Measurements from ENCODE around the gene HSD17B3. TPM values are rescaled to one million over a fixed set of nuclear protein-coding genes. Genes with fewer than 3 reads are reported as not detected.
A peak's percentile ranks its signal among the peaks of the same experiment; 100 is the strongest.
"Not testable (repeated sequence)": the region's sequence is repeated elsewhere in the genome, so short reads cannot be mapped to it uniquely, and the experiment has no call there.

HSD17B3 gene
- total and polyA plus RNA-seq, 7 experiments from 2014 or later, result 0.34 to 2.6 (median 1.8) TPM; not detected in 4

- Mint-ChIP-seq H3K9me3 (peaks cover 0 to 3% (median 0%) of the 10 kb centered on the region in 11 donors), H3K36me3 (no peaks in the 10 kb centered on the region), H3K27ac (no peak overlapping the region), H3K4me1 (peaks cover 0 to 14% (median 4%) of the 10 kb centered on the region in 7 donors), H3K27me3 (peaks cover 7 to 60% (median 15%) of the 10 kb centered on the region in 5 donors), H3K4me3 (no peak overlapping the region)
- no peaks in the 10 kb centered on the region for H3K36me3 ChIP-seq (ENCODE audit: control insufficient read depth in 2 of 3, insufficient read depth in 3 of 3, low read length in 3 of 3)
- POLR2A ChIA-PET, result no interaction called here
- no peak for DNase-seq
- no peak overlapping the region for H3K27ac ChIP-seq (ENCODE audit: low read depth, low read length)
- peaks cover 0 to 13% of the 10 kb centered on the region in 2 donors for H3K27me3 ChIP-seq (ENCODE audit: control insufficient read depth in 2 of 2, insufficient read depth in 2 of 2, low read length in 2 of 2)
- ATAC-seq, result no peak
- CTCF ChIA-PET, result interaction anchor here (2.2 kb wide), 1 partner anchor 13 kb away, joined by 9 read pairs; no protein-coding TSS in a partner anchor
- peaks cover 0 to 14% of the 10 kb centered on the region in 2 donors for H3K4me1 ChIP-seq (ENCODE audit: control insufficient read depth in 2 of 2, insufficient read depth in 2 of 2, low read length in 2 of 2)
- no peak overlapping the region for H3K4me3 ChIP-seq (ENCODE audit: low read length)
- no peaks in the 10 kb centered on the region for H3K9me3 ChIP-seq (ENCODE audit: control insufficient read depth in 2 of 3, low read length in 3 of 3)
- intact Hi-C loops (cut with micrococcal nuclease), result no loop called here
Observed at GRCh38 chr9:96245399-96245798, 56.6 kb downstream of the HSD17B3 start.

GRCh38 chr9:96243778-96244177 is 58.2 kb downstream of the HSD17B3 start:
- POLR2A ChIA-PET, result no interaction called here
- H3K27me3 ChIP-seq (ENCODE audit: control insufficient read depth in 2 of 2, insufficient read depth in 2 of 2, low read length in 2 of 2), result peaks cover 0 to 13% of the 10 kb centered on the region in 2 donors
- no peak overlapping the region for H3K4me3 ChIP-seq (ENCODE audit: low read length)
- intact Hi-C loops (cut with micrococcal nuclease), result loop anchor here in 1 of 2 donors (5.0 kb wide), 1 partner anchor 414 kb away; the partner anchor contains the start of gene PRXL2C
- no peak overlapping the region for H3K4me3 Mint-ChIP-seq
- H3K4me1 Mint-ChIP-seq, result peaks cover 0 to 16% (median 4%) of the 10 kb centered on the region in 7 donors
- H3K27ac ChIP-seq (ENCODE audit: low read depth, low read length), result no peak overlapping the region
- H3K27ac Mint-ChIP-seq, result no peak overlapping the region
- H3K9me3 ChIP-seq (ENCODE audit: control insufficient read depth in 2 of 3, low read length in 3 of 3), result no peaks in the 10 kb centered on the region
- peaks cover 15 to 64% (median 17%) of the 10 kb centered on the region in 5 donors for H3K27me3 Mint-ChIP-seq
- ATAC-seq, result no peak
- H3K4me1 ChIP-seq (ENCODE audit: control insufficient read depth in 2 of 2, insufficient read depth in 2 of 2, low read length in 2 of 2), result peaks cover 0 to 15% of the 10 kb centered on the region in 2 donors
- CTCF ChIA-PET, result no interaction called here
- DNase-seq, result no peak
- H3K36me3 ChIP-seq (ENCODE audit: control insufficient read depth in 2 of 3, insufficient read depth in 3 of 3, low read length in 3 of 3), result no peaks in the 10 kb centered on the region
- H3K36me3 Mint-ChIP-seq, result no peaks in the 10 kb centered on the region
- H3K9me3 Mint-ChIP-seq, result peaks cover 0 to 2% (median 0%) of the 10 kb centered on the region in 11 donors

- DNase-seq (no peak), ATAC-seq (no peak)
- POLR2A ChIA-PET, result no interaction called here
- H3K4me1 Mint-ChIP-seq, result peaks cover 0 to 16% (median 4%) of the 10 kb centered on the region in 7 donors
- peaks cover 0 to 2% (median 0%) of the 10 kb centered on the region in 11 donors for H3K9me3 Mint-ChIP-seq
- no peak overlapping the region for H3K4me3 ChIP-seq (ENCODE audit: low read length)
- no peaks in the 10 kb centered on the region for H3K36me3 Mint-ChIP-seq
- no peak overlapping the region for H3K27ac ChIP-seq (ENCODE audit: low read depth, low read length)
- H3K4me1 ChIP-seq (ENCODE audit: control insufficient read depth in 2 of 2, insufficient read depth in 2 of 2, low read length in 2 of 2), result peaks cover 0 to 15% of the 10 kb centered on the region in 2 donors
- no peaks in the 10 kb centered on the region for H3K36me3 ChIP-seq (ENCODE audit: control insufficient read depth in 2 of 3, insufficient read depth in 3 of 3, low read length in 3 of 3)
- CTCF ChIA-PET, result no interaction called here
- H3K27me3 ChIP-seq (ENCODE audit: control insufficient read depth in 2 of 2, insufficient read depth in 2 of 2, low read length in 2 of 2), result peaks cover 0 to 13% of the 10 kb centered on the region in 2 donors
- H3K27ac Mint-ChIP-seq, result no peak overlapping the region
- intact Hi-C loops (cut with micrococcal nuclease), result loop anchor here in 1 of 2 donors (5.0 kb wide), 1 partner anchor 414 kb away; the partner anchor contains the start of gene PRXL2C
- H3K9me3 ChIP-seq (ENCODE audit: control insufficient read depth in 2 of 3, low read length in 3 of 3), result no peaks in the 10 kb centered on the region
- peaks cover 17 to 63% (median 20%) of the 10 kb centered on the region in 5 donors for H3K27me3 Mint-ChIP-seq
- no peak overlapping the region for H3K4me3 Mint-ChIP-seq
Observed at GRCh38 chr9:96242811-96243210, 59.2 kb downstream of the HSD17B3 start.

GRCh38 chr9:96241391-96241809 is 60.6 kb downstream of the HSD17B3 start:
- H3K9me3 ChIP-seq (ENCODE audit: control insufficient read depth in 2 of 3, low read length in 3 of 3), result no peaks in the 10 kb centered on the region
- no peaks in the 10 kb centered on the region for H3K36me3 Mint-ChIP-seq
- H3K27me3 ChIP-seq (ENCODE audit: control insufficient read depth in 2 of 2, insufficient read depth in 2 of 2, low read length in 2 of 2), result peaks cover 0 to 13% of the 10 kb centered on the region in 2 donors
- H3K4me3 Mint-ChIP-seq, result peak overlapping the region in 1 of 10 donors; percentile 17
- no peaks in the 10 kb centered on the region for H3K9me3 Mint-ChIP-seq
- H3K4me1 Mint-ChIP-seq, result peaks cover 0 to 16% (median 4%) of the 10 kb centered on the region in 7 donors
- peak; percentile 46 for ATAC-seq
- H3K36me3 ChIP-seq (ENCODE audit: control insufficient read depth in 2 of 3, insufficient read depth in 3 of 3, low read length in 3 of 3), result no peaks in the 10 kb centered on the region
- POLR2A ChIA-PET, result no interaction called here
- intact Hi-C loops (cut with micrococcal nuclease), result loop anchor here in 1 of 2 donors (2.0 to 5.0 kb wide), 2 partner anchors 75 to 416 kb away; partner anchors contain the start of gene PRXL2C
- no peak overlapping the region for H3K4me3 ChIP-seq (ENCODE audit: low read length)
- peak overlapping the region in 1 of 9 donors; percentile 49 for H3K27ac Mint-ChIP-seq
- peak in 1 of 9 donors; percentile 65 for DNase-seq
- no peak overlapping the region for H3K27ac ChIP-seq (ENCODE audit: low read depth, low read length)
- peaks cover 17 to 72% (median 27%) of the 10 kb centered on the region in 5 donors for H3K27me3 Mint-ChIP-seq
- CTCF ChIA-PET, result no interaction called here
- peaks cover 0 to 15% of the 10 kb centered on the region in 2 donors for H3K4me1 ChIP-seq (ENCODE audit: control insufficient read depth in 2 of 2, insufficient read depth in 2 of 2, low read length in 2 of 2)

GRCh38 chr9:96236854-96237550 is 65.0 kb downstream of the HSD17B3 start:
- no peak for DNase-seq

GRCh38 chr9:96236337-96236736 is 65.6 kb downstream of the HSD17B3 start:
- H3K27ac Mint-ChIP-seq; ATAC-seq; POLR2A ChIA-PET; H3K4me3 Mint-ChIP-seq; intact Hi-C loops (cut with micrococcal nuclease); H3K27me3 ChIP-seq (ENCODE audit: control insufficient read depth in 2 of 2, insufficient read depth in 2 of 2, low read length in 2 of 2); H3K4me3 ChIP-seq (ENCODE audit: low read length); H3K9me3 Mint-ChIP-seq; H3K36me3 Mint-ChIP-seq; H3K36me3 ChIP-seq (ENCODE audit: control insufficient read depth in 2 of 3, insufficient read depth in 3 of 3, low read length in 3 of 3); DNase-seq; H3K4me1 ChIP-seq (ENCODE audit: control insufficient read depth in 2 of 2, insufficient read depth in 2 of 2, low read length in 2 of 2); H3K27ac ChIP-seq (ENCODE audit: low read depth, low read length); H3K9me3 ChIP-seq (ENCODE audit: control insufficient read depth in 2 of 3, low read length in 3 of 3): not testable (repeated sequence)
- CTCF ChIA-PET, result interaction anchor here (0.6 to 1.4 kb wide), 2 partner anchors 8 to 147 kb away, joined by 3 read pairs; partner anchors contain the start of gene SLC35D2
- H3K27me3 Mint-ChIP-seq, result peaks cover 20 to 75% (median 29%) of the 10 kb centered on the region in 5 donors
- peaks cover 0 to 11% (median 4%) of the 10 kb centered on the region in 7 donors for H3K4me1 Mint-ChIP-seq

More at GRCh38 chr9:96236854-96237550, 65.0 kb downstream of the HSD17B3 start:
- no peak overlapping the region for H3K27ac ChIP-seq (ENCODE audit: low read depth, low read length)
- no peak overlapping the region for H3K4me3 ChIP-seq (ENCODE audit: low read length)
- H3K27me3 ChIP-seq (ENCODE audit: control insufficient read depth in 2 of 2, insufficient read depth in 2 of 2, low read length in 2 of 2), result no peaks in the 10 kb centered on the region
- no peaks in the 10 kb centered on the region for H3K9me3 Mint-ChIP-seq
- H3K4me1 Mint-ChIP-seq, result peaks cover 0 to 16% (median 4%) of the 10 kb centered on the region in 7 donors
- H3K4me1 ChIP-seq (ENCODE audit: control insufficient read depth in 2 of 2, insufficient read depth in 2 of 2, low read length in 2 of 2), result peaks cover 0 to 15% of the 10 kb centered on the region in 2 donors
- intact Hi-C loops (cut with micrococcal nuclease), result no loop called here
- ChIA-PET CTCF (interaction anchor here (0.6 to 1.4 kb wide), 3 partner anchors 9 to 147 kb away, joined by 3 read pairs; partner anchors contain the start of gene SLC35D2), POLR2A (no interaction called here)
- ATAC-seq, result no peak
- peaks cover 24 to 80% (median 29%) of the 10 kb centered on the region in 5 donors for H3K27me3 Mint-ChIP-seq
- H3K27ac Mint-ChIP-seq, result no peak overlapping the region
- H3K4me3 Mint-ChIP-seq, result no peak overlapping the region
- no peaks in the 10 kb centered on the region for H3K36me3 ChIP-seq (ENCODE audit: control insufficient read depth in 2 of 3, insufficient read depth in 3 of 3, low read length in 3 of 3)
- H3K36me3 Mint-ChIP-seq, result no peaks in the 10 kb centered on the region
- no peaks in the 10 kb centered on the region for H3K9me3 ChIP-seq (ENCODE audit: control insufficient read depth in 2 of 3, low read length in 3 of 3)

Data from naive thymus-derived CD4-positive, alpha-beta T cell (primary cell).